NK-92 treated with Interleukin-12 subunit alpha and Interleukin-12 subunit beta, amount 100 ng/mL, for 24 hours (cell line): ENCODE measurements around the gene ZNF446.
A peak's percentile ranks its signal among the peaks of the same experiment; 100 is the strongest.
"Not testable (repeated sequence)": the region's sequence is repeated elsewhere in the genome, so short reads cannot be mapped to it uniquely, and the experiment has no call there.

Experiments
- DNase-seq: peaks from one replicate; lab custom pipeline; 2025; lab: John Stamatoyannopoulos, UW

Gene ZNF446

DNA sequence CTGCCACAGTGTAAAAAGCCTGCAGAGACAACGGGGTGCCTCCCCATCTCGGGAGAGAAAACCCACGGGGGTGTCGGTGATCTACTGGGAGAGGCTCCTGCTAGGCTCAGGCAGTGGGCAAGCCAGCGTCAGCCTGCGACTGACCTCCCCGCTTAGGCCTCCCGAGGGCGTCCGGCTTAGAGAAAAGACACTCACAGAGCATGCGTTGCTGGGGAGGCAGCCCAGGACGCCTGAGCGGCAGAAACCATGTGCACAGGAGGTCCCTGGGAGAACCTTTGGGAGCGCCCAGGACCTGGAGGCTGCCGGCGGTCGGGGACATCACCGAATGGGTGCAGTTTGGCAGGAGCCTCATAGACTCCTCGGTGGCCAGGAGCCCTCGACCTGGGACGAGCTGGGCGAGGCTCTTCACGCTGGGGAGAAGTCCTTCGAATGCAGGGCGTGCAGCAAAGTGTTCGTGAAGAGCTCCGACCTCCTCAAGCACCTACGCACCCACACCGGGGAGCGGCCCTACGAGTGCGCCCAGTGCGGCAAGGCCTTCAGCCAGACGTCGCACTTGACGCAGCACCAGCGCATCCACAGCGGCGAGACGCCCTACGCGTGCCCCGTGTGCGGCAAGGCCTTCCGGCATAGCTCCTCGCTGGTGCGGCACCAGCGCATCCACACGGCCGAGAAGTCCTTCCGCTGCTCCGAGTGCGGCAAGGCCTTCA, 5.2 kb upstream of the ZNF446 start:
- DNase-seq, result not testable (repeated sequence)

DNA sequence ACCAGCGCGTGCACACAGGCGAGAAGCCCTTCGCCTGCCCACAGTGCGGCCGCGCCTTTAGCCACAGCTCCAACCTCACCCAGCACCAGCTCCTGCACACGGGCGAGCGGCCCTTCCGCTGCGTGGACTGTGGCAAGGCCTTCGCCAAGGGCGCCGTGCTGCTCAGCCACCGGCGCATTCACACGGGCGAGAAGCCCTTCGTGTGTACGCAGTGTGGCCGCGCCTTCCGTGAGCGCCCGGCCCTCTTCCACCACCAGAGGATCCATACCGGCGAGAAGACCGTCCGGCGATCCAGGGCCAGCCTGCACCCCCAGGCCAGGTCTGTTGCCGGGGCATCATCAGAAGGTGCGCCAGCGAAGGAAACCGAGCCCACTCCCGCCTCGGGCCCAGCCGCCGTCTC, 4.4 kb upstream of the ZNF446 start:
- DNase-seq, result no peak

- no peak for DNase-seq
Observed at GRCh38 chr19:58473775-58474174, 2.4 kb upstream of the ZNF446 start.

GRCh38 chr19:58474291-58474996, 1.7 kb upstream of the ZNF446 start:
- no peak for DNase-seq

- no peak for DNase-seq
Observed at GRCh38 chr19:58474997-58475713, 997 bp upstream of the ZNF446 start.

GRCh38 chr19:58476498-58477015, 405 bp downstream of the ZNF446 start:
- DNase-seq, result no peak

DNA sequence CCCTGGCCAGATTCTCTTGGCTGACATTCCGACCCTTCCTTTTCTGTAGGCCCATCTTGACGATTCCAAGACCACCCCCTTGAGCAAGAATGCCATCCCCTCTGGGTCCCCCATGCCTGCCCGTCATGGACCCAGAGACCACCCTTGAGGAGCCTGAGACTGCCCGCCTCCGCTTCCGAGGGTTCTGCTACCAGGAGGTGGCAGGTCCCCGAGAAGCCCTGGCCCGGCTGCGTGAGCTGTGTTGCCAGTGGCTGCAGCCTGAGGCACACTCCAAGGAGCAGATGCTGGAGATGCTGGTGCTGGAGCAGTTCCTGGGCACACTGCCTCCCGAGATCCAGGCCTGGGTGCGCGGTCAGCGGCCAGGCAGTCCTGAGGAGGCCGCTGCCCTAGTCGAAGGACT, 978 bp downstream of the ZNF446 start:
- DNase-seq, result no peak

GRCh38 chr19:58477871-58478270, 1.7 kb downstream of the ZNF446 start:
- DNase-seq, result no peak

- DNase-seq, result no peak
Observed at GRCh38 chr19:58479303-58479702, 3.2 kb downstream of the ZNF446 start.

GRCh38 chr19:58479736-58480480, 3.8 kb downstream of the ZNF446 start:
- DNase-seq, result no peak

GRCh38 chr19:58480481-58480830, 4.3 kb downstream of the ZNF446 start:
- no peak for DNase-seq

- DNase-seq, result no peak
Observed at GRCh38 chr19:58480831-58481230, 4.7 kb downstream of the ZNF446 start.

GRCh38 chr19:58482372-58482771, 6.2 kb downstream of the ZNF446 start:
- no peak for DNase-seq

DNA sequence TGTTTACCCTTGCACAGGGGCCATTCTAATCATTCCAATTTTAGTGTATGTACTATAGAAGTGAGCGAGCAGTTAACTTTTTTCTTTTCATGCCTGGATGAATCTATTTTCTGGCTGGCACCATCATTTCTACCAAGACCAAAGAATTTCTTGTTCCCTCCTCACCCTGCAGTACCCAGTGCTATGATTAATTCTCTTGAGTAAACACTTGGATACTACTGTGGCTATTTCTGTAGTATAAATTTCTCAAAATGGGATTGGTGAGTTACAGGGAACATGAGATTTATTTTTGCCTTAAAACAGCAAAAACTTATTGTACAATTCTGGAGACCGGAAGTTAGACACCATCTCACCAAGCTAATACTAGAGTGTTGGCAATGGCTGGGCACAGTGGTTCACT, 7.6 kb downstream of the ZNF446 start:
- DNase-seq, result no peak

DNA sequence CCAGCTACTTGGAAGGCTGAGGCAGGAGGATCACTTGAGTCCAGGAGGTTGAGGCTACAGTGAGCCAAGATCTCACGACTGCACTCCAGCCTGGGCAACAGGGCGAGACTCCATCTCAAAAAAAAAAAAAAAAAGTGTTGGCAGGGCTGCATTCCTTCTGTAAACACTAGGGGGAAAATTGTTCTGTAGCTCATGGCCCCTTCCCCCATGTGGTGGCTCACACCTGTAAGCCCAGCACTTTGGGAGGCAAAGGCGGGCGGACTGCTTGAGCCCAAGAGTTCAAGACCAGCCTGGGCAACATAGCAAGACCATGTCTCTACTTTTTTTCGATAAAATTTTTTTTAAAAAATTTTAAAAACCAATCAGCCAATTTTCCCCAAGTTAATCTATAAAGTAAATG, 8.2 kb downstream of the ZNF446 start:
- DNase-seq, result not testable (repeated sequence)

DNA sequence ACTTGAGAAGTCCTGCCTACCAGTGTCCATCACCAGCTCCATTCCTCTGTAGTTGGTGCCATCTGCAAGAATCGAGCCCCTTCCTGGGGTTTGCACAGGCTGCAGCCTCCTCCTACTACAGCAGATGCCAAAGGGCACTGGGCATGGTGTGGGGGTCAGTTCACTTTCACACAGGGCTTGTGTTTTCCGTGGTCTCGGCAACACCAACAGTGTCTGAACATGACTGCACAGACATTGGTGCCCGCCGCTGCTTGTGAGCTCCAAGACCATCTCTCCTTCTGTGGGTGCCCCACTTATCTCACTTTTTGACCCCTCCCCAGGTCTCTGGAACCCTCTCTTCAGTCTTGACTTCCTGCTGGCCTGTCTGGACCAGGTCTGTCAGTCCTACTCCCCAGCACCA, 15.2 kb downstream of the ZNF446 start:
- no peak for DNase-seq

DNA sequence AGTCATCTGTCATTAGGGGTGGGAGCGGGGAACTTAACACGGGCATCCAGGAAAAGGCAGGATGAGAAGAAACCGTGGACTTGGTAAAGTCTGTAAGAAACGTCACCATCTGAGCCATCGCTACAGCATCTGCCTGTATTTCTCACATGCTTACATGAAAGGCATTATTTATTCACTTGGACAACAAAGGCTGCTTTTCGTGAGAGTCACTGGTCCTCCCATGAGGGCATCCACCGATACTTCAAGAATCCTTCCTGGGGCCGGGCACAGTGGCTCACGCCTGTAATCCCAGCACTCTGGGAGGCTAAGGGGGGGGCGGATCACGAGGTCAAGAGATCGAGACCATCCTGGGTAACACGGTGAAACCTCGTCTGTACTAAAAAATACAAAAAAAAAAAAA, 16.1 kb downstream of the ZNF446 start:
- no peak for DNase-seq

GRCh38 chr19:58497634-58498170, 21.6 kb downstream of the ZNF446 start:
- DNase-seq, result no peak

DNA sequence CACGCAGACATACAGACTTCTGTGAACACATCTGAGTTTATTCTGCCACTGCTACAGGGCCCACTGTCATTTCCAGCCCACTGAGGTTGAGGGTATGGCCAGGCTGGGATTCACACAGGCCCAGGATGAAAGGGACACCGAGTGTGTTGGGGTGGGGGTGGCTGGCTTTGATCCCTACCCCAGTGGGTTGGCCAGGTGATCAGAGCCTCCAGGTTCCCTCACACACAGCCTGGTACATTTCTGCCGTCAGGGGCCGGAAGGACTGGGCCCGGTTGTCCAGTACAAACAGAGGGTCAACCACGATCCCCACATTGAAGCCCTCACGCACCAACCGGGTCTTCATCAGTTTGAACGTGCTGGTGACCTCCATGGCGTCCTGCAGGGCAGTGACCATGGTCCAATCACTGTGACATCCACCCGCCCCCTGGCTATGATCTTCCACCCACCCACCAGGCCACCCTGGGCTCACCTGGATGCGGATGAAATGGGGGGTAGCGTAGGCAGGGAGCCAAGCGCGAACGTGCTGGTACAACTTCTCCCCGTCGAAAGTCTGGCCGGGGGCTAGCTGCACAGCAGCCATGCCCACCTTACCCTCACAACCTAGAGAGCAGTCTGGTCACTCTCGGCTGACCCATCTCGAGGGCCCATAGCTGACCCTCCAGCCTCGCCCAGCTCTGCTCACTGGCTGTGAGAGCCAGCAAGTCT, 22.3 kb downstream of the ZNF446 start:
- no peak for DNase-seq

GRCh38 chr19:58499021-58499927, 23.1 kb downstream of the ZNF446 start:
- DNase-seq, result peak; percentile 99
